Inflammatory macrophage treated with lipopolysaccharide for 4 hours (primary cell): Measurements from ENCODE around the gene RBKS.
A peak's percentile ranks its signal among the peaks of the same experiment; 100 is the strongest.
"Not testable (repeated sequence)": the region's sequence is repeated elsewhere in the genome, so short reads cannot be mapped to it uniquely, and the experiment has no call there.

Experiments
- DNase-seq: peaks from one replicate; pipeline ENCODE4 v3.0.0-alpha.2; 2020

Gene RBKS

DNA sequence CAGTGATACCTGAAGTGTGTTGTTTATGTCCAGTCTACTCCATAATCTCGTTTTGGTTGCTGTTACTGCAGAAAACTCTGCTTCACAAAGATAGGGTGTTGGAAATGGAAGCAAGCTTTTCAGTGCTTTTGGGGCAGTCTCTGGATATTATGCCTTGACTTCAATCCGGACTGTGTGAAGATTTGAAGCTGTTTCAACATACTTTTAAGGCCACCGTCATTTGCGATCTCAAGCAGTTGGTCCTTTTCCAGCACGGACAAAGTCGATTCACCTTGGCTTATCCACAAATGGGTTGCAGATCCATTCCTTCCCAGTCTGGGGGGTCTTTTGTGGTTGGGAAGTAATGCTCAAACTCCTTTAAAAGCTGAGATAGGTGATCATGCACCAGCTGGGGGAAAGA lies 20.4 kb downstream of the RBKS start:
- DNase-seq, result no peak

DNA sequence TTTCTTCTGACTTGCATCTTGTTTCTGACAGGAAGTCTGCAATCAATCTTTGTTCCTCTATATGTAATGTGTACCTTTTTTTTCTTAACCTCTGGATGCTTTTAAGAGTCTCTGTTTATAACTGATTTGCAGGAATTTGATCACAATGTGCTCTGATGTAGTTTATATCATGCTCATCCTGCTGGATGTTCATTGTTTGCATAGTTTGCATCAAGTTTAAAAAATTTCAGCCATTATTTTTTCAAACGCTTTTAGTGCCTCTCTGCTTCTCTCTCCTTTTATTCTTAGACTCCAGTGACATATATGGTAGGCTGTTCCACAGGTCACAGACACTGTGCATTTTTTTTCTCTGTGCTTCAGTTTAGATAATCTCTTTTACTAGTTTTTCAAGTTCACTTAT lies 23.9 kb downstream of the RBKS start:
- no peak for DNase-seq

DNA sequence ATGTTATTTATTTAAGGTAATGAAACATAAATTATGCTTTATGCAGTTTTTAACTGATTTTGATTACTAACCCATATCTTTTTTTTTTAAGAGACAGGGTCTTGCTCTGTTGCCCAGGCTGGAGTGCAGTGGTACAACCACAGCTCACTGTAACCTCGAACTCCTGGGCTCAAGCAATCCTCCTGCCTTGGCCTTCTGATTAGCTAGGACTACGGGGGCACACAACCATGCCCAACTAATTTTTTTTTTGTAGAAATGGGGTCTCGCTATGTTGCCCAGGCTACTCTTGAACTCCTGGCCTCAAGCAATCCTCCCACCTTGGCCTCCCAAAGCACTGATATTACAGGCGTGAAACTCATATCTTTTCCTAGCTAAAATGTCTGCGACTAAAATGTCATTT lies 26.2 kb downstream of the RBKS start:
- not testable (repeated sequence) for DNase-seq

DNA sequence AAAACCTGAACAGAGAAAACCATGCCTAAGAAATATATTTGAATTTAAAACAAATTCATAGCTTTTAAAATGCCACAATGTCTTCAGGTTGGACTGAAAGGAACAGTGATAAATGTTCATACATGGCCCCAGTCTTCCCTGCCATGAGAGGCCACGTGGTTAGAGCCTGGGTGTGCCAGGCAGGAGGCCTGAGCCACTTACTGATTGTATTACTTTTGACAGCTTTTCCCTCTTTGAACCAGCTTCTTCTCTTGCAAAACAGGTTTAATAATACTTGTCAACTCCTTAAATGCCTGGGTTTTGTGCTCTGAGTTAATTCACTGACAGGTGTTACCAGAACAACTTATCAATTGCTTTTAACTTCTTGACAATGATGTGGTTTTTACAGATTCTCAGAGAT lies 27.0 kb downstream of the RBKS start:
- DNase-seq, result no peak

DNA sequence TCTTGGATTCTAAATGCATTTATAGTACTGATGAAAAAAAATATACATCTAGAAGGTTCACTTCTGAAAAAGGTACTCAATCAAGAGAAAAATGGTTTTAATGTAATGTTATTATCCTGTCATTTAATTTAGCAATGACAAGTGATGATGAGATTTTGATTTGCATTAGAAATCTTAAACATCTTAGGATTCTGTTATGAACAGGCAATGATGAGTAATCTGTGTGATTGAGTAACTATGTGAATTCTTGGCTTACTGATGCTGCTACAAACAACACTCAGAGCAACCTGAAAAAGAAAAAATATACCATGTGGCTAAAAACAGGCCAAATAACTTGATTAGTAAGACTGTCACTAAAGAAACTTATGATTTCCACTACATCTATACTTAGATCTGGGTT lies 30.1 kb downstream of the RBKS start:
- peak; percentile 89 for DNase-seq

DNA sequence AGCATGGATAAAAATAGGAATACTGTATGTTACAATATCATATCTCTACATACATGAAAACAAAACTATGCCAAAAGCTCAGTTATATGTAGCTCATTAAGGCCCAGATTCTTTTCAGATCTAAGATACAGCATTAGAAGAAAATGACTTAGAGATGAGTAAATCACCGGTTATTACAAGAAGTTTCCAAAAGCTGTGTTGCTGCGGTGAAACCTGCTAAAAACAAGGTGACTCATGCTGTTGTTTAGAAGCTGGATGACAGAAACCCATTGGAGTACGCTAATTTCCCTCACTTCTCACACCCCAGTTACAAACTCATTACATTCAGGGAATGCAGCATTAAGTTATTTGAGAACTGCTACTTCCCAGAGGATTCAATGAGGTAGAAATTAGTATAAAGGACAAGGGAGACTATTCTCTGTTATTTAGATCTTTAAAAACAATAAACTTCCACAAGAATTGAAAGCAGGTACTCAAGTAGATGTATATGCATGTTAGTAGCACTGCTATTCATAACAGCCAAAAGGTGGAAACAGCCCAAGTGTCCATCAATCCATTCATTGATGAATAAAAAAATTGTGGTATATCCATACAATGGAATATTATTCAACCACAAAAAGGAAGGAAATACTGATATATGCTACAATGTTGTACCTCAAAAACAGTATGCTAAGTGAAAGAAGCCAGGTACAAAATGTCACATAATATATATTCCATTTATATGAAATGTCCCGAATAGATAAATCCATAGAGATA lies 32.6 kb downstream of the RBKS start:
- peak; percentile 10 for DNase-seq

DNA sequence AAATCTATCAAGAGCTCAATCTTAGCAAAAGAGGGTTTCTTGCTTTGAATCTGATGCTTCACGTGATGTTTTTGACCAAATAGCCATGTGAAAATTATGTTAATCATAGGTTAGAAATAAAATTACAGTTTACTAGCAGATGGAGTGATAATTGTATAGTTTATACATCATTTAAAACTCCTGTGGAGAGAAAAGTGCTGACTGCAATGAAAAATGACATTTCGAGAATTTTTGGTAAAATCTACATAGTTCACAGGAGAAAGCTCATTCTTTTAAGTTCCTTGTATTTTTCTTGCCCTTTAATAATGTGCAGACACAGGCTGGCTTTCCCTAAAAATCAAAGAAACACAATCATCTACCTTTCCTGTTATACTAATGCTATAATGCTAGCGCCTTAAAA lies 33.2 kb downstream of the RBKS start:
- no peak for DNase-seq

DNA sequence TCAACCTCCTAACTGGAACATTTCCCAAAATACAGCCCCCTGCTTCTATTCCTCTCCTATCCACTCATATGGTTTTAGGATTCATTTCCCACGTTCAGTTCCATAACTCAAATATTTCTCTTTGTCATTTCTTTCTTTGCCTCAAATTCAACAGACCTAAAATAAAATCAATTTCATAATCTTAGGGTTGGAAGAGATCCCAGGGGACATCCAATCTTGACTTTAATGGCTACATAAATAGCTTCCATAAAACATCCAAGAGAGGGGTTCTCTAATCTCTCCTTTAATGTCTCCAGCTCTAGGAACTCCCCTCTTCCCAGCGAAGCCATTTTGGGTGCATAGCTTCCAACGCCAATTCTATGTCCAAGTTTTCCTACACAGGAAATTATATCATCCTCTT lies 33.8 kb downstream of the RBKS start:
- no peak for DNase-seq

DNA sequence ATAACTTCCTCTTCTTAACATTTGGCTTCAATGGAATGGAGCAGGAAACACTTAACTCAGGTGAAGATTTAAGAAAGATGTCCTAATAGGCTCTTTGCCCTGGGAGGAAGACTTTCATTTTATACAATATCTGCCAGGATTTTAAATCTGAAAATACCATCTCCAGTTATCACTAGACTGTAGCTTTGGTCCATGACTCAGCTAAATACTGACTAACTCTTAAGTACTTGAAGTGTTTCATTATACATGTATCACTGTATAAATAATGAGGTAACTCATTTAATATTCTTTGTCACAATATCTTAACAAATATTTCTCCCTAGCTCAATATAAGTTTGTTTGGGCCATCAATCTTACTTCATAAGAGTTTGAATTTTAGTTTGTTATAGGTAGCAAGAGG lies 34.7 kb downstream of the RBKS start:
- peak; percentile 18 for DNase-seq

DNA sequence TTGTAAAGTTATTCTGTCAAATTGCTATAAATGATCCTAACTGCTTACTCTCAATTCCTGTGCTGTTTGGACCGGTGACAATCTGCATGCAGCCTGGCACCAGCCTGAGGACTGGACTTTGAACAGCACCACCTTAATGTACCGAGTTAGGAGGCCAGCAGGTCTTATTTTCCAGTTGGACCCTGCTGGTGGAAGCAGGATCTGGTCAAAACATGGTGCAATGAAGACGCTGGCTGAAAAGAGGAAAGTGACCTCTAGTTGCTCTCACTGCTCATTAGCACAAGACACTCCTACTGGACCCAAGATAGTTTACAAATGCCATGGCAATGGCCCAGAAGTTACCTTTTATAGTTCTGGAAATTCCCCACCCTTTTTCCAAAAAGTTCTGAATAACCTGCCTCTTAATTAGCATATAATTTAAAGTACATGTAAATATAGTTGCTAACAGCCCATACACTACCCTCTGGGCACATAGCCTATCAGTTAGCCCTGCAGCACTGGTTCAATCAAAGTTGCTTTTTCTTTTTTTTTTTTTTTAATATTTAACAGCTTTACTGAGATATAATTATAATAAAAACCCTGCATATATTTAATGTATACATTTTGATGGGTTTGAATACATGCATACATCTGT lies 35.8 kb downstream of the RBKS start:
- peak; percentile 61 for DNase-seq

DNA sequence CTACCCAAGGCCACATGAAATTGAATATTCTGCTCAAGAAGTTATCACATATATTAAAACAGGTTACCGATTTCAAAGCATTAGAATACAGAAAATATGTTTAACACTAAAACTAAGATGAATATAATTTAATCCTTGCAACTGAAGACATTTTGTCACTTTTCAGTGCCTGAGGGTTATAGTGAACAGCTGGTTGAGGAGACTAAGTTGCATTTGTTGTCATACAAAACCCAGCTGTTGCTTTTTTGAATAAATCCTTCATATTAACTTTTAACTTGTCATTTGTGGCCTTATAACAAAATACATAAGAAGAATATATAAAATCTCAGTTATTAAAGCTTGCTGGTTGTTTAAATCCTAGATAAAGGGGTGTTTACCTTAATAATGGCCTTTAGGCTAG lies 37.5 kb downstream of the RBKS start:
- DNase-seq, result no peak

DNA sequence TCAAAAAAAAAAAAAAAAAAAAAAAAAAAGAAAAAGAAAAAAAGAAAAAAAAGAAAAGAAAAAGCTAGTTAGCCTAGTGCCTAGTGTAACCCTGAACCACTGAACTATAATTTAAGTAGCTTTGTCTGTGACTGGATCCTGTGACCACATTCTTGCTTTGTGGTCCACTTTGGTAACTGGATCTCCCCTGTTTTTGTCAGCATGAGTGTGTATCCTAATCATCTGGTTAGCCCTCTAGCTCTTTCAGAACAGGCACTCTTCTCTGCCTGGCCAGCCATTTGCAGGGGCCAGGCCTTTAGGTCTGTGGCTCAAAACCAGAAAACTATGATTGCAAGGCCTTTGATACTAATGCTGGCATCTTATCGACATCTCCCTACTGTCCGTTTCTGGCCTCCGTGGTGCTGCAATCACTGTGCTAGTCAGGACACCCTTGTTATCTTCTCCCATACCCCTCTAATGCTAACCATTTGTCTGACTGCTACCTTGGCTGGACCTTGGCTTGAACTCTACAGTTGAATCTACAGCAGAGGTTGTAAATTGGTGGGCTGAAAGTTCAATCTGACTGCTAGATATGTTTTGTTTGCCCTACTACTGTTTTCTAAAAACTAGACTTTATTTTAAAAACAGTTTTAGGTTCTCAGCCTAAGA lies 40.5 kb downstream of the RBKS start:
- DNase-seq, result no peak

DNA sequence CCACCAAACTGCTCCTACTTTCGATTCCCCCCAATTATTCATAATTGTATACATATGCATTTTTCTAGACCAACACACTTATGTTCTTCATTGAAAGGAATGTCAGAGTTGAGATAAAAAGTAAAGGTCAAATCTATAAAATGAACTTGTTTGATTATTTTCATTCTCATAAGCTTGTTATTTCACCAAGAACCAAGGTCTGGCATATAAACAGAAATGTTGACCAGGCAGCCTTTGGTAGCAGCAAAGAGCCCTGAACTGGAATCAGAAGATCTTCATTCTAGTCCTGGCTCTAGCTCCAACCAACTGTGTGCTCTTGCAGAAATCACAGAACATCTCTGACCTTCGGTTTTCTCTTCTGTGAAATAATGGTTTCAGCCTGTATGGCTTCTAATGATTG lies 42.9 kb downstream of the RBKS start:
- no peak for DNase-seq

DNA sequence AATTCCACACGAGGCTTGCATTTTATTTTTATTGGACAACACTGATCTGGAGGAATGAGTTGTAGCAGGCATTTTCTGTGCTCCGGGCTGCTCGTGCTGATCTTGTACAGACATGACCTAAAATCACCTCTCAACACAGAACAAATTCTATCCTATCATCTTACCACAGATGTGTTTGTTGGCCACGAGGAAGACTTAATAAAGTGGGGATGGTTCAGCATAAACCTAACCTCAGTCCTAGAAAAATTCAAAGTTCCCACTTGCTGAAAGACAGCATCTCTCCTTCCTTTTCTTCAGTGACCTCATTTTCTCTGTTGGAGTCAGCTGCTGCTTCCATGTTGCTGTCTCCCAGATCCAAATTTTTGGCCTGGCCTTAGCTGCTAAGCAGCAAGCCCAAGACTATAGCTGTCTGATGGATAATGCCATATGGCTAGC lies 45.3 kb downstream of the RBKS start:
- DNase-seq, result no peak

DNA sequence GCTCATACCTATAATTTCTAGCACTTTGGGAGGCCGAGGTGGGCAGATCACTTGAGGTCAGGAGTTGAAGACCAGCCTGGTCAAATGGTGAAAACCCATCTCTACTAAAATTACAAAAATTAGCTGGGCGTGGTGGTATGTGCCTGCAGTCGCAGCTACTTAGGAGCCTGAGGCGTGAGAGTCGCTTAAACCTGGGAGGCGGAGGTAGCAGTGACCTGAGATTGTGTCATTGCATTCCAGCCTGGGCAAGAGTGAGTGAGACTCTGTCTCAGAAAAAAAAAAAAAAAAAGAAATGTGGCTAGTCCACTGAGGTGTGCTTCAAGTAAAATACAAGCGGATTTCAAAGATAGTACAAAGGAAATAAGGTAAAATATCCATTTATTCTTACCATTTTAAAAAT lies 46.2 kb downstream of the RBKS start:
- DNase-seq, result no peak

DNA sequence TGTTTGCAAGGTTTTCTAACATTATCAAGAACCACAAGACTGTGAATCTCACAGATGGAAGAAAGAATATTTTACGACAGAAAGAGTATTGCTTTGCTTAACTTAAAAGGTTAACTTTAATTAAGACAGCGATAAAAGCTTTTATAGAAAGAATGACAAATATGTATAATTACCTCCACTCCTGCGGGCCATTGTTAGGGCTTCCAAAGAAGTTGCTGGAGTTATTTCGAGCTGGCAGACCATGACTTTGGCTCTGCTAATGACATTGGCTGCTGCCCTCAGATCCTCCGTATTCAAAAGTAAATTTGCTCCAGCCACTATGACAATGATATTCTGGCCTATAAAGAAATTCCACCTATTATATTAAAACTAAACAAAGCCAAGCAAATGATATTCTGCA lies 47.3 kb downstream of the RBKS start:
- no peak for DNase-seq

DNA sequence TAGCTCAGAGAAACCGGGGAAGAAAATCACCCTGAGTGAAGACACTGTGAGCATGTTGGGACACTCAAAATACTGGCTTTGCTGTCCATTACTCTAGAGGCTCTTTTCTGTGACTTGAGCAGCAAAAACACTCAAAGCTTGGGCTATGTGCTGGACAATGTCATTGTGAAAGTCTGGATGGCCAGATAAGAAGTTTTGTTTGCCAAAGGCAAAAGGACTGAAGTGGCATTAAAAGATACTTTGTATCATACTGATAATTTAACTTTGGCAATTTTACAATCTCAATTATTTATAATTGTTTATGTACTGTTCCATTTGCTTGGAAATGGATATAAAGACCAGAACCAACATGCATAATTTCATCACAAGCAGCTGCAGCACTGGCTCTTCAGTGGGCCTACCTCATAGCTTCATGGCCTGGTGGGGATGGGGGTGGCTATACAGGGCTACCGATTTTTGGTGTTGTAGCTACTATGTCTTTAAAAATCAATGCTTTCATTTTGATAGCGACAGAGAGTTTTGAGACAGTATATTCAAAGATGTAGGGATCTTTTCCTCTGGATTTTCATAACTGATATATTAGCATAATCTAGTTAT lies 51.1 kb downstream of the RBKS start:
- no peak for DNase-seq

DNA sequence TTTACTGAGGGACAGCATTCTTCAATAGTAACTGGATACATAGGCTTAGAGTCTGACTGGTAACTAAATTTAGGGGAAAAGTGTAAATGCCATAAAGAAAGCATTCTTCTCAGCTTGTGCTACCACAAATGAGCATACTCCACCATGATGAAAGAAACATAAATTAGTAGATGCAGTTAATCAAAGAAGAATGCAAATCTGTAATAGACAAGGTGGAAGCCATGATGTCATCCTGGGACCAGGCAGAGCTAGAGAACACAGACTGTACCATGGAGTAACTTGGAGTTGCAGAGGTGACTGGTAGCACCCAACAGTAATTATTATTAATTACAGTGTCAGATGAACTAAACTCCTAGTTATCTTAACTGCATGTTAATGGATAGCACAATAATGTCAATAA lies 51.7 kb downstream of the RBKS start:
- DNase-seq, result no peak

DNA sequence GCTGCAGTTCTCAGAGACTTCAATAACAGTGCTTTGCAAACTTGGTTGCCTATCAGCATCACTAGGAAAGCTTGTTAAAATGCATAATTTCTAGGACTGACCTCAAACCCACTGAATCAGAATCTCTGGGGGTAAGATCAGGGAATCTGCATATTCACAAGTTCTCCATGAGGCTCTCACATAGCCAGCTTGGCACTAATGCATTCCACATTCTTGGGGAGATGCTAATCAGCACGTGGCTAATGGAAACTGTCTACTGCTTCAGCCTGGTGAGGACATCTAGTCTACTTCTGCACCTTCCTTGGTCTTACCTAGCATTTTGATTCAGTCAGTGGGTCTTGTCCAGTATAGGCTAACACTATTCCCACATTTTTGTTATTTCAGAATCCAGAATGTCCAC lies 56.3 kb downstream of the RBKS start:
- no peak for DNase-seq

DNA sequence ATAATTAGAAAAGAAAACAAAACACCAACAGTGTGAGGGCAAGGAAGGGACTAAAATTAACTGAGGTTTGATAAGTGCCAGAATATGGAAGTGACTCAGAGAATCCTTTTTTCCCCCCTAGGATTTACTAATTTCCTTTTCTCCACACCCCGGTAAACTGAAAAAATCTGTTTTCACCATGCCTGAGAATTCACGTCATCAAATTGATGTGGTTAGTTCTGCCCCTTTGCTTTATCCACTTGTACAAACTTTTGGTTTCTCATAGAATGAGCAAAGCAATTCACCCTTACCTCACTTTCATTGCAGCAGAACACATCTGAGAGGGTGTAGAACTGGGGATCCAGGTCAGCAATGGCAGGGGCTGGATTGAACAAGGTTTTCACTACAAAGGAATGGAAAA lies 57.8 kb downstream of the RBKS start:
- DNase-seq, result peak; percentile 61

DNA sequence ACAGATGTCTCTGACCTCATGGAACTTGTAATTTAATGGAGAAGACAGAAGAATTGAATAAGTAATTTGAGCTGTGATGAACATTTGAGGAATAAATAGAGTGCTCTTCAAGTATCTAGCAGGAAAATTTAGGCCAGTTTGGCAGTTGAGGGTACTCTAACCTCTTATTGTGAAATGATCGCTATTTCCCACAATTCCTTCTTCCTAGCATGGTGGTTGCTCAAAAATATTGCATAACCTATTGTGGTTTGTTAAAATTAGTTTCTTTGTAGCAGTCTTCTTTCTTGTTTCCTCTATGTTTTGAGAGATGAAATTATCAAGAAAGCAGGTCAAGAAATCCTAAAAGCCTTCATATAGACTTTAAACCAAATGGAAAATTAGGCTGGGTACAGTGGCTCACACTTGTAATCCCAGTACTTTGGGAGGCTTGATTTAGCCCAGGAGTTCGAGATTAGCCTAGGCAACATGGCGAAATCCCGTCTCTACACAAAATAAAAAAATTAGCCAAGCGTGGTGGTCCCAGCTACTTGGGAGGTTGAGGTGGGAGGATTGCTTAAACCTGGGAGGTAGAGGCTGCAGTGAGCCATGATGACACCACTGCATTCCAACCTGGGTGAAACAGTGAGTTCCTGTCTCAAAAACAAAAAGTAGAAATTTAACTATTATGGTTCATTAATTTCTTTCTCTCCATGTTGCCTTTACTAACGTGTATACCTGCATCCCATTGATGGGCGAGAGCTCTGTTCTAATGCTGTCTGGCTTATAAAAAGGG lies 58.7 kb downstream of the RBKS start:
- DNase-seq, result peak; percentile 76

DNA sequence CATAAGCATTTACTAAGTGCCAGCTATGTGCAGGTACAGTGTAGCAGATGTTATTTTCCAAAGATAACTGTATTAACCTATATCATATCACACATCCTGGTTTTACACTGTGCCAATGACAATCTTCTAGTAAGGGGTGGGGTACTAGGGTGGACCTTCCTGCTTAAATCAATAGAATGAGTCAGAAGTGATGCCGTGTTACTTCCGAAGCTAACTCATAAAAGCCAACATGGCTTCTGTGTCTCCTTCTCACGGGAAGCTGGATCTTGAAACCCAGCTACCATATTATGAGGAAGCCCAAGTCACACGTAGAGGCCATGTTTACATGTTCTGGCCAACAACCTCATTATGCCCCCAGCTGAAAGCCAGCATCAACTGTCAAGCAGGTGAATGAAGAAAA lies 59.5 kb downstream of the RBKS start:
- DNase-seq, result no peak

DNA sequence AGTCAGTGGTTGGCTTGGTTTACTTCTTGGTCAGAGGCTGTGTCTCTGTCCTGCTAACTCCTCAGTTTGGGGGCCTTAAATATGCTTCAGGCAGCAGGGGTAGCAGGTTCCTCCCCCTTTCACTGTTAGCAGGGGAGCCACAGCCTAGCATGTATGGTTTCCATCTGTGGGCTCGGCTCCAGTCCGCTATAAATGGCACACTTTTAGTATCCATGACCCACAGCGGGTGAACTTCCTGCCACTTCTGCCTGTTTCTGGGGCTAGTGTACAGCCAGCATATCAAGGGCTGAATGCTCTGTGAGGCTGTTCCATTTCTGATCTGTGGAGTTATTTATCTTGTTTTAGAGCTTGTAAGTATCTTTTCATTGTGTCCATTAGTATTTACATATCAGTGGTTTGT lies 60.4 kb downstream of the RBKS start:
- no peak for DNase-seq
